H1 (cell line): ENCODE measurements around the gene KIF21A. TPM values are rescaled to one million over a fixed set of nuclear protein-coding genes. Genes with fewer than 3 reads are reported as not detected.

Experiments
- CBX8 ChIP-seq: fragments of 300-800, 300-1000 bp; sonication (generic); IDR thresholded peaks from 2 replicates; pipeline ENCODE4 v1.7.1; 2016; ENCODE audit warnings: low read depth, low read length, borderline replicate concordance
- CHD1 ChIP-seq: IDR thresholded peaks from 2 replicates; pipeline ENCODE4 v1.6.1; 2012; ENCODE audit warnings: low read depth, low read length, improper control_type of control experiment
- RBBP5 ChIP-seq: IDR thresholded peaks from 2 replicates; pipeline ENCODE4 v1.7.1; 2012; ENCODE audit warnings: low read depth, mild to moderate bottlenecking, inconsistent platforms, low read length, moderate library complexity, borderline replicate concordance
- TEAD4 ChIP-seq: IDR thresholded peaks from 2 replicates; pipeline ENCODE4 v1.6.1; 2012; ENCODE audit warnings: low read depth, low read length, inconsistent platforms, mixed read lengths
- polyA plus RNA-seq, 7 experiments: library from polyadenylated mRNA; depleted of rRNA in 3 of 7; stranded (reverse) in 5 of 7; unstranded in 2 of 7; fragments of >200 nt in 5 of 7; fragments of 200-250 nt in 2 of 7; gene quantifications; 1 replicate in 5 of 7; 2 replicates in 1 of 7; 4 replicates in 1 of 7; pipeline versions ENCODE4 v1.2.1 to v1.2.3, GENCODE V29; 2011 to 2013; ENCODE audit warnings: missing spikeins in 2 of 7, mixed read lengths in 2 of 7
- total RNA-seq: library from RNA; stranded (reverse); fragmentation: NEBNext Ultra II Directional; extraction: Animal tissue kit (Norgen Biotek cat#: 25700); gene quantifications from 2 replicates; pipeline ENCODE4 v1.2.1, GENCODE V29; 2021

The KIF21A gene
- total and polyA plus RNA-seq, 2 of the 8 experiments (the other 6 are each of a cell fraction or from before 2014, with no cell fraction given): 10.0 to 26.0 TPM

- no peak for TF ChIP-seq CBX8
- no peak for TF ChIP-seq CHD1
- TF ChIP-seq RBBP5: no peak
- TF ChIP-seq TEAD4: no peak
These were observed 190.3 kb downstream of the KIF21A start (continued) for GRCh38 chr12:39252628-39253027.

Other genes with a start within 250 kb of the KIF21A start
- 0.06 TPM in 1 of 2 replicates, not detected in the other for gene ABCD2, start 176.7 kb upstream of the KIF21A start, total RNA-seq
- gene ABCD2, start 176.7 kb upstream of the KIF21A start, polyA plus RNA-seq (2011; rRNA removed): not detected in 2 replicates